H9 (cell line): Measurements from ENCODE around the gene PLB1. TPM values are rescaled to one million over a fixed set of nuclear protein-coding genes. Genes with fewer than 3 reads are reported as not detected.

Source experiments
- DNase-seq: peaks from one replicate; pipeline ENCODE4 v3.0.0-alpha.2; 2017
- H2AFZ ChIP-seq: one replicate; pipeline ENCODE4 v1.6.1; 2013; ENCODE audit warnings: mild to moderate bottlenecking, low read length, control low read depth, moderate library complexity
- H2AK5ac ChIP-seq: 2 replicates; pipeline ENCODE4 v1.6.1; 2013; ENCODE audit warnings: low read length, control low read depth, mixed read lengths; ENCODE audit not compliant: insufficient read length
- H2BK120ac ChIP-seq: one replicate; pipeline ENCODE4 v1.6.1; 2013; ENCODE audit warnings: low read depth, mild to moderate bottlenecking, low read length, control low read depth, inconsistent platforms; ENCODE audit not compliant: poor library complexity, severe bottlenecking
- H2BK12ac ChIP-seq: 2 replicates; pipeline ENCODE4 v1.6.1; 2013; ENCODE audit warnings: low read length, control low read depth, mixed read lengths, low read depth; ENCODE audit not compliant: insufficient read length
- H2BK15ac ChIP-seq: 2 replicates; pipeline ENCODE4 v1.6.1; 2013; ENCODE audit warnings: low read depth, low read length, control low read depth
- H2BK20ac ChIP-seq: one replicate; pipeline ENCODE4 v1.6.1; 2013; ENCODE audit warnings: low read depth, mild to moderate bottlenecking, low read length, control low read depth, inconsistent platforms; ENCODE audit not compliant: poor library complexity, severe bottlenecking
- H2BK5ac ChIP-seq: 2 replicates; pipeline ENCODE4 v1.6.1; 2013; ENCODE audit warnings: low read length, control low read depth, mixed read lengths; ENCODE audit not compliant: insufficient read length
- H3K14ac ChIP-seq: 2 replicates; pipeline ENCODE4 v1.6.1; 2013; ENCODE audit warnings: low read length, control low read depth; ENCODE audit not compliant: insufficient read depth
- H3K18ac ChIP-seq: 2 replicates; pipeline ENCODE4 v1.6.1; 2013; ENCODE audit warnings: low read depth, mild to moderate bottlenecking, mixed read lengths, low read length, control low read depth; ENCODE audit not compliant: insufficient read length
- H3K23ac ChIP-seq: 2 replicates; pipeline ENCODE4 v1.6.1; 2013; ENCODE audit warnings: low read length, control low read depth, mixed read lengths, low read depth; ENCODE audit not compliant: insufficient read length
- H3K23me2 ChIP-seq: 2 replicates; pipeline ENCODE4 v1.6.1; 2013; ENCODE audit warnings: low read depth, mild to moderate bottlenecking, mixed read lengths, low read length, control low read depth; ENCODE audit not compliant: insufficient read length, poor library complexity, severe bottlenecking
- H3K27ac ChIP-seq: 2 replicates; pipeline ENCODE4 v1.5.1; 2013; ENCODE audit warnings: low read length, control low read depth, mixed read lengths, low read depth; ENCODE audit not compliant: insufficient read length
- H3K27me3 ChIP-seq: 2 replicates; pipeline ENCODE4 v1.6.1; 2013; ENCODE audit warnings: low read length, control low read depth, inconsistent platforms; ENCODE audit not compliant: insufficient read depth
- H3K4ac ChIP-seq: 2 replicates; pipeline ENCODE4 v1.6.1; 2013; ENCODE audit warnings: low read depth, mild to moderate bottlenecking, control low read depth, inconsistent platforms, low read length, moderate library complexity
- H3K4me1 ChIP-seq: 2 replicates; pipeline ENCODE4 v1.6.1; 2013; ENCODE audit warnings: low read length, control low read depth, inconsistent platforms; ENCODE audit not compliant: insufficient read depth
- H3K4me2 ChIP-seq: 2 replicates; pipeline ENCODE4 v1.6.1; 2013; ENCODE audit warnings: low read length, control low read depth, mixed read lengths; ENCODE audit not compliant: insufficient read length, insufficient read depth
- H3K56ac ChIP-seq: 2 replicates; pipeline ENCODE4 v1.6.1; 2013; ENCODE audit warnings: low read depth, mild to moderate bottlenecking, mixed read lengths, low read length, control low read depth; ENCODE audit not compliant: insufficient read length
- H3K79me1 ChIP-seq: 2 replicates; pipeline ENCODE4 v1.6.1; 2013; ENCODE audit warnings: low read depth, mild to moderate bottlenecking, moderate library complexity, low read length, control low read depth, inconsistent platforms; ENCODE audit not compliant: insufficient read depth, poor library complexity, severe bottlenecking
- H3K79me2 ChIP-seq: 2 replicates; pipeline ENCODE4 v1.6.1; 2013; ENCODE audit warnings: low read length, control low read depth, inconsistent platforms; ENCODE audit not compliant: insufficient read depth
- H3K9ac ChIP-seq: 2 replicates; pipeline ENCODE4 v1.6.1; 2013; ENCODE audit warnings: low read length, control low read depth, mixed read lengths; ENCODE audit not compliant: insufficient read length; ENCODE audit errors: extremely low read depth
- H3K9me3 ChIP-seq: one replicate; pipeline ENCODE4 v1.6.1; 2013; ENCODE audit warnings: low read depth, low read length, inconsistent platforms; ENCODE audit not compliant: control insufficient read depth
- H3T11ph ChIP-seq: one replicate; pipeline ENCODE4 v1.6.1; 2013; ENCODE audit warnings: mild to moderate bottlenecking, low read length, control low read depth, inconsistent platforms
- H4K20me1 ChIP-seq: one replicate; pipeline ENCODE4 v1.6.1; 2013; ENCODE audit not compliant: control insufficient read depth, insufficient read length, insufficient read depth
- H4K5ac ChIP-seq: 2 replicates; pipeline ENCODE4 v1.6.1; 2013; ENCODE audit warnings: low read depth, mild to moderate bottlenecking, mixed read lengths, low read length, control low read depth; ENCODE audit not compliant: insufficient read length
- H4K8ac ChIP-seq: replicated peaks from 2 replicates; pipeline ENCODE4 v1.6.1; 2013; ENCODE audit warnings: low read length, control low read depth, mixed read lengths, low read depth; ENCODE audit not compliant: insufficient read length
- H4K91ac ChIP-seq: 2 replicates; pipeline ENCODE4 v1.6.1; 2013; ENCODE audit warnings: low read depth, mild to moderate bottlenecking, moderate library complexity, mixed read lengths, low read length, control low read depth; ENCODE audit not compliant: insufficient read length
- H3K27ac Mint-ChIP-seq, 3 experiments: 2 replicates in 2 of 3; 3 replicates in 1 of 3; pipeline ENCODE4 v1.8.0; 2020 to 2021; ENCODE audit warnings: mixed read lengths in 3 of 3, mild to moderate bottlenecking in 1 of 3, moderate library complexity in 1 of 3
- H3K27me3 Mint-ChIP-seq: 2 replicates; pipeline ENCODE4 v1.8.0; 2021; ENCODE audit warnings: low read depth, mild to moderate bottlenecking, moderate library complexity, mixed read lengths
- H3K36me3 Mint-ChIP-seq, 3 experiments: 2 replicates in 2 of 3; 3 replicates in 1 of 3; pipeline ENCODE4 v1.8.0; 2020 to 2021; ENCODE audit warnings: low read depth in 3 of 3, mixed read lengths in 3 of 3; ENCODE audit not compliant: insufficient read depth in 1 of 3
- H3K4me1 Mint-ChIP-seq, 2 experiments: 2 replicates each; pipeline ENCODE4 v1.8.0; 2020; ENCODE audit warnings: mixed read lengths in 2 of 2
- H3K4me3 Mint-ChIP-seq, 2 experiments: 2 replicates in 1 of 2; 3 replicates in 1 of 2; pipeline ENCODE4 v1.8.0; 2020 to 2021; ENCODE audit warnings: mild to moderate bottlenecking in 2 of 2, mixed read lengths in 2 of 2, moderate library complexity in 1 of 2
- H3K9me3 Mint-ChIP-seq, 2 experiments: 2 replicates in 1 of 2; 3 replicates in 1 of 2; pipeline ENCODE4 v1.8.0; 2020; ENCODE audit warnings: mild to moderate bottlenecking in 2 of 2, mixed read lengths in 2 of 2, moderate library complexity in 1 of 2
- CTCF ChIP-seq: fragments of 200-600 bp; sonication (generic); conservative IDR thresholded peaks from 3 replicates; pipeline ENCODE4 v1.8.0; 2021; ENCODE audit warnings: antibody characterized with exemption, mild to moderate bottlenecking
- WGBS: extraction: QIAGEN DNeasy Blood & Tissue Kit; methylation state at CpG from one replicate; pipeline ENCODE4 v1.1.7; 2013; ENCODE audit warnings: missing lambda C conversion rate, low lambda C conversion rate, mixed read lengths; ENCODE audit not compliant: insufficient read length; ENCODE audit errors: extremely low coverage; 5-methylcytosine and 5-hydroxymethylcytosine counted together
- total RNA-seq: library from RNA; stranded (reverse); gene quantifications from 2 replicates; pipeline ENCODE4 v1.2.1, GENCODE V29; 2021

PLB1 gene
- total RNA-seq, 1 experiment from 2014 or later, result not detected

DNA sequence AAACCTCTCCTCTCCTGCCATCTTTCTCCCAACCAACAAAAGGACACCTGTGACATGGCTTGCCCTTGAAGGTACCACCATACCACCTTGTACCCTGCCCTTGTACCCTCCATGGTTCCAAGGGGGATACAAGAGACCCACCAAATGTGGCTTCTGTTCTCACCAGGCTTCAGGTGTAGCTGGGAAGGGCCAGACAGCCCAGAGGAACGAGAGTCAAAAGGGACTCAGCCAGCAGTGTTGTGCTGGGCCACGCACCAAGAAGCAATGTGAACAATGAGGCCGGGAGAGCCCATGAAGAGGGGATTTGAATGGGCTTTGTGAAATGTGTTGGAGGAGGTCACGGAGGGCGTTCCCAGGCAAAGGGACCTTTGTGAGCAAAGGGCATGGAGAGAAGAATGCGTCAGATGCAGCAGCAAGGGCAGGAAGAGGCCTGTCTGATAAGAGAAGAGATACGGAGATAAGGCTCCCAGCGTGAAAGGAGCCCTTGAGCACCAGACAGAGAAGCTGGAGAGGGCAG lies 48.6 kb downstream of the PLB1 start:
- Mint-ChIP-seq H3K27ac (no peak overlapping the region; a peak in 1 of 7 replicates), H3K9me3 (peaks cover 0 to 1% of the 10 kb centered on the region in 2 experiments; a peak in 1 of 5 replicates), H3K27me3 (peaks cover 3% of the 10 kb centered on the region), H3K36me3 (no peaks in the 10 kb centered on the region), H3K4me3 (no peak overlapping the region), H3K4me1 (peaks cover 0 to 4% of the 10 kb centered on the region in 2 experiments; a peak in 3 of 4 replicates)
- Histone ChIP-seq H2BK5ac (no peak overlapping the region), H2BK20ac (no peak overlapping the region), H4K8ac (no peak overlapping the region), H3K4me2 (no peak overlapping the region), H3T11ph (no peak overlapping the region), H3K79me1 (no peaks in the 10 kb centered on the region), H3K9me3 (no peaks in the 10 kb centered on the region), H4K20me1 (no peaks in the 10 kb centered on the region), H3K79me2 (no peaks in the 10 kb centered on the region), H3K9ac (no peak overlapping the region), H3K4ac (no peak overlapping the region), H3K18ac (no peak overlapping the region), H4K5ac (no peak overlapping the region), H3K23ac (no peak overlapping the region), H2BK120ac (no peak overlapping the region), H3K23me2 (no peaks in the 10 kb centered on the region), H3K4me1 (no peaks in the 10 kb centered on the region), H2AK5ac (no peak overlapping the region), H2BK12ac (no peak overlapping the region), H3K14ac (no peak overlapping the region), H3K27ac (no peak overlapping the region), H4K91ac (no peak overlapping the region), H3K27me3 (no peaks in the 10 kb centered on the region), H3K56ac (no peak overlapping the region), H2AFZ (no peak overlapping the region), H2BK15ac (no peak overlapping the region)
- no CpG with 5 or more reads among the region's 8 CpGs for WGBS
- no peak for TF ChIP-seq CTCF
- DNase-seq, result no peak
